ENCODE data around the gene TEKT2.

TEKT2 gene

GRCh38 chr1:36091141-36091540 lies 7.2 kb downstream of the TEKT2 start:
- H3F3A ChIP-seq (ENCODE audit: low read depth), result no peaks in the 10 kb centered on the region
- peaks cover 15% of the 10 kb centered on the region for H4K20me1 ChIP-seq (ENCODE audit: insufficient read depth, low read length, poor library complexity, severe bottlenecking)
- H3K9me2 ChIP-seq (replicated peaks; ENCODE audit: low read depth, low read length), result no peaks in the 10 kb centered on the region
- peaks cover 16% of the 10 kb centered on the region; the same call in 1 of the 2 replicates for H3K36me3 ChIP-seq (ENCODE audit: insufficient read depth, low read length)
- H3K9me3 ChIP-seq (ENCODE audit: insufficient read depth, low read depth, low read length), result no peaks in the 10 kb centered on the region
- no peaks in the 10 kb centered on the region for H3K27me3 ChIP-seq (ENCODE audit: insufficient read depth, low read length, poor library complexity, severe bottlenecking)
- peak overlapping the region; percentile 100 for H3K4me2 ChIP-seq (ENCODE audit: low read depth, low read length, poor library complexity, severe bottlenecking)
- H3K4me3 ChIP-seq (ENCODE audit: low read length, poor library complexity, severe bottlenecking), result no peak overlapping the region
- no peak overlapping the region for H2AFZ ChIP-seq (ENCODE audit: low read length)
- no peak for TF ChIP-seq CTCF (conservative IDR thresholded peaks at IDR 0.05; ENCODE audit: low read length)
- no peak for TF ChIP-seq EZH2phosphoT487 (IDR thresholded peaks at IDR 0.05; ENCODE audit: borderline replicate concordance)
- H3K79me2 ChIP-seq (ENCODE audit: insufficient read depth, low read length), result peaks cover 41% of the 10 kb centered on the region
- H3K4me1 ChIP-seq (ENCODE audit: insufficient read depth, low read length, poor library complexity, severe bottlenecking), result peaks cover 14% of the 10 kb centered on the region
- no peak overlapping the region for H3K9ac ChIP-seq (ENCODE audit: low read depth, low read length, poor library complexity, severe bottlenecking)

DNA sequence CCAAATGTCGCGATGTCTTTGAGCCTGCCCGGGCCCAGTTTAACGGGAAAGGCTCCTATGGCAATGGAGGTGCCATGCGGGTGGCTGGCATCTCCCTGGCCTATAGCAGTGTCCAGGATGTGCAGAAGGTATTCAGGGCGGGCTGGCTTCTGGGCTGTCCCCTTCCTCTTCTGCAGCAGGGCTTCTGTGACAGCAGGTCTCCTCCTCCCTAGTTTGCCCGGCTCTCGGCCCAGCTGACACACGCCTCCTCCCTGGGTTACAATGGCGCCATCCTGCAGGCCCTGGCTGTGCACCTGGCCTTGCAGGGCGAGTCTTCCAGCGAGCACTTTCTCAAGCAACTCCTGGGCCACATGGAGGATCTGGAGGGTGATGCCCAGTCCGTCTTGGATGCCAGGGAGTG lies 7.8 kb downstream of the TEKT2 start:
- H3K9me2 ChIP-seq (replicated peaks; ENCODE audit: low read depth, low read length), result no peaks in the 10 kb centered on the region
- H3K27me3 ChIP-seq (ENCODE audit: insufficient read depth, low read length, poor library complexity, severe bottlenecking), result no peaks in the 10 kb centered on the region
- H3F3A ChIP-seq (ENCODE audit: low read depth), result no peaks in the 10 kb centered on the region
- peak overlapping the region; percentile 7 for H3K4me2 ChIP-seq (ENCODE audit: low read depth, low read length, poor library complexity, severe bottlenecking)
- peaks cover 41% of the 10 kb centered on the region for H3K79me2 ChIP-seq (ENCODE audit: insufficient read depth, low read length)
- H3K4me1 ChIP-seq (ENCODE audit: insufficient read depth, low read length, poor library complexity, severe bottlenecking), result peaks cover 14% of the 10 kb centered on the region
- H3K4me3 ChIP-seq (ENCODE audit: low read length, poor library complexity, severe bottlenecking), result no peak overlapping the region
- no peaks in the 10 kb centered on the region for H3K9me3 ChIP-seq (ENCODE audit: insufficient read depth, low read depth, low read length)
- H3K9ac ChIP-seq (ENCODE audit: low read depth, low read length, poor library complexity, severe bottlenecking), result no peak overlapping the region
- peaks cover 16% of the 10 kb centered on the region; the same call in 1 of the 2 replicates for H3K36me3 ChIP-seq (ENCODE audit: insufficient read depth, low read length)
- no peak for TF ChIP-seq EZH2phosphoT487 (IDR thresholded peaks at IDR 0.05; ENCODE audit: borderline replicate concordance)
- no peak for TF ChIP-seq CTCF (conservative IDR thresholded peaks at IDR 0.05; ENCODE audit: low read length)
- H4K20me1 ChIP-seq (ENCODE audit: insufficient read depth, low read length, poor library complexity, severe bottlenecking), result peaks cover 15% of the 10 kb centered on the region
- no peak overlapping the region for H2AFZ ChIP-seq (ENCODE audit: low read length)

GRCh38 chr1:36092166-36092797 lies 8.4 kb downstream of the TEKT2 start:
- H3F3A ChIP-seq (ENCODE audit: low read depth), result no peaks in the 10 kb centered on the region
- H3K4me3 ChIP-seq (ENCODE audit: low read length, poor library complexity, severe bottlenecking), result no peak overlapping the region
- no peaks in the 10 kb centered on the region for H3K9me2 ChIP-seq (replicated peaks; ENCODE audit: low read depth, low read length)
- no peak overlapping the region for H2AFZ ChIP-seq (ENCODE audit: low read length)
- peak overlapping the region; percentile 7 for H3K4me2 ChIP-seq (ENCODE audit: low read depth, low read length, poor library complexity, severe bottlenecking)
- H4K20me1 ChIP-seq (ENCODE audit: insufficient read depth, low read length, poor library complexity, severe bottlenecking), result peaks cover 15% of the 10 kb centered on the region
- peaks cover 16% of the 10 kb centered on the region; the same call in 1 of the 2 replicates for H3K36me3 ChIP-seq (ENCODE audit: insufficient read depth, low read length)
- TF ChIP-seq CTCF (conservative IDR thresholded peaks at IDR 0.05; ENCODE audit: low read length), result no peak
- no peak overlapping the region for H3K9ac ChIP-seq (ENCODE audit: low read depth, low read length, poor library complexity, severe bottlenecking)
- no peaks in the 10 kb centered on the region for H3K27me3 ChIP-seq (ENCODE audit: insufficient read depth, low read length, poor library complexity, severe bottlenecking)
- H3K9me3 ChIP-seq (ENCODE audit: insufficient read depth, low read depth, low read length), result no peaks in the 10 kb centered on the region
- peaks cover 41% of the 10 kb centered on the region for H3K79me2 ChIP-seq (ENCODE audit: insufficient read depth, low read length)
- peaks cover 14% of the 10 kb centered on the region for H3K4me1 ChIP-seq (ENCODE audit: insufficient read depth, low read length, poor library complexity, severe bottlenecking)

Data from Loucy (cell line).